Endothelial cell of umbilical vein (primary cell): ENCODE results near the gene DRC7.

Experiments
- CTCF ChIP-seq, 2 donors: IDR thresholded peaks; 1 replicate in 1 of 2; 2 replicates in 1 of 2; pipeline ENCODE4 v1.5.1; 2011; ENCODE audit warnings: low read length in 2 of 2, mild to moderate bottlenecking in 2 of 2, moderate library complexity in 2 of 2, control low read depth in 1 of 2, inconsistent platforms in 1 of 2, low read depth in 1 of 2; ENCODE audit not compliant: insufficient read depth in 1 of 2; ENCODE audit errors: extremely low read depth in 1 of 2
- POLR2AphosphoS5 ChIP-seq: IDR thresholded peaks from 2 replicates; pipeline ENCODE4 v1.6.1; 2012; ENCODE audit warnings: low read depth, mild to moderate bottlenecking, control low read depth, low read length, moderate library complexity; ENCODE audit not compliant: insufficient read depth

- TF ChIP-seq POLR2AphosphoS5 = no peak
- no peak for TF ChIP-seq CTCF (IDR thresholded peaks at IDR 0.05; ENCODE audit: extremely low read depth in 1 of 2, insufficient read depth in 1 of 2, low read depth in 1 of 2, low read length in 2 of 2)
These were observed 67.4 kb downstream of the DRC7 start for GRCh38 chr16:57761957-57762356.
